Neural cell (in vitro differentiated cells): ENCODE results near the gene AFDN. TPM values are rescaled to one million over a fixed set of nuclear protein-coding genes. Genes with fewer than 3 reads are reported as not detected.

Experiments
- H2AFZ ChIP-seq: fragments of 200-600, 300-800 bp; sonication (generic), shearing (Covaris generic); 2 replicates; pipeline ENCODE4 v1.6.0; 2014; ENCODE audit warnings: low read depth, mild to moderate bottlenecking, antibody characterized with exemption, low read length, moderate library complexity
- H3F3A ChIP-seq: fragments of 200-600 bp; shearing (Covaris generic); 2 replicates; pipeline ENCODE4 v1.6.1; 2016; ENCODE audit warnings: mild to moderate bottlenecking, moderate library complexity, mixed read lengths, antibody characterized with exemption, low read length; ENCODE audit not compliant: insufficient read depth, poor library complexity, severe bottlenecking
- H3K27ac ChIP-seq: fragments of 200-600, 300-800 bp; sonication (generic), shearing (Covaris generic); 2 replicates; pipeline ENCODE4 v1.5.1; 2014; ENCODE audit warnings: mild to moderate bottlenecking, low read length, moderate library complexity
- H3K27me3 ChIP-seq: fragments of 300-800, 200-600 bp; sonication (generic), shearing (Covaris generic); 2 replicates; pipeline ENCODE4 v1.6.0; 2014; ENCODE audit warnings: mild to moderate bottlenecking, low read depth, low read length, moderate library complexity; ENCODE audit not compliant: insufficient read depth
- H3K36me3 ChIP-seq: fragments of 300-800, 200-600 bp; sonication (generic), shearing (Covaris generic); 2 replicates; pipeline ENCODE4 v1.5.1; 2014; ENCODE audit warnings: mild to moderate bottlenecking, antibody characterized with exemption, low read length, moderate library complexity; ENCODE audit not compliant: insufficient read depth
- H3K4me2 ChIP-seq: fragments of 300-800, 200-600 bp; sonication (generic), shearing (Covaris generic); 2 replicates; pipeline ENCODE4 v1.6.0; 2014; ENCODE audit warnings: mild to moderate bottlenecking, low read length
- H3K4me3 ChIP-seq: fragments of 300-800, 200-600 bp; sonication (generic), shearing (Covaris generic); 2 replicates; pipeline ENCODE4 v1.5.1; 2014; ENCODE audit warnings: mild to moderate bottlenecking, low read length, moderate library complexity
- H3K79me2 ChIP-seq: fragments of 200-600 bp; shearing (Covaris generic); replicated peaks from 2 replicates; pipeline ENCODE4 v1.6.0; 2014; ENCODE audit warnings: mild to moderate bottlenecking, low read length, moderate library complexity; ENCODE audit not compliant: insufficient read depth
- H3K9ac ChIP-seq: fragments of 300-800, 200-600 bp; sonication (generic), shearing (Covaris generic); 2 replicates; pipeline ENCODE4 v1.6.1; 2016; ENCODE audit warnings: mild to moderate bottlenecking, low read length, mixed read lengths
- H3K9me2 ChIP-seq: fragments of 200-600 bp; shearing (Covaris generic); 2 replicates; pipeline ENCODE4 v1.6.1; 2016; ENCODE audit warnings: mild to moderate bottlenecking, low read length, mixed read lengths; ENCODE audit not compliant: insufficient read depth
- H3K9me3 ChIP-seq: fragments of 200-600, 300-800 bp; sonication (generic), shearing (Covaris generic); 2 replicates; pipeline ENCODE4 v1.6.1; 2016; ENCODE audit warnings: mild to moderate bottlenecking, mixed run types, low read length, moderate library complexity, mixed read lengths
- H4K20me1 ChIP-seq: fragments of 200-600 bp; shearing (Covaris generic); 2 replicates; pipeline ENCODE4 v1.6.1; 2016; ENCODE audit warnings: mild to moderate bottlenecking, mixed run types; ENCODE audit not compliant: insufficient read depth
- CTCF ChIP-seq: fragments of 450-650 bp; IDR thresholded peaks from 2 replicates; pipeline ENCODE4 v1.5.1; 2014; ENCODE audit warnings: antibody characterized with exemption, mild to moderate bottlenecking, moderate library complexity; ENCODE audit not compliant: poor library complexity, severe bottlenecking
- EP300 ChIP-seq: fragments of 450-650 bp; conservative IDR thresholded peaks from 2 replicates; pipeline ENCODE4 v1.6.1; 2014; ENCODE audit warnings: antibody characterized with exemption, mild to moderate bottlenecking, moderate library complexity; ENCODE audit not compliant: poor library complexity, severe bottlenecking
- EZH2 ChIP-seq: fragments of 200-600, 300-800 bp; shearing (Covaris generic), sonication (generic); IDR thresholded peaks from 2 replicates; pipeline ENCODE4 v1.6.1; 2014; ENCODE audit warnings: antibody characterized with exemption, low read length, borderline replicate concordance, mild to moderate bottlenecking; ENCODE audit not compliant: insufficient read depth, poor library complexity, severe bottlenecking
- MXI1 ChIP-seq: fragments of 450-650 bp; conservative IDR thresholded peaks from 2 replicates; pipeline ENCODE4 v1.6.1; 2014; ENCODE audit warnings: antibody characterized with exemption, mild to moderate bottlenecking; ENCODE audit not compliant: poor library complexity, severe bottlenecking
- POLR2AphosphoS5 ChIP-seq: IDR thresholded peaks from 2 replicates; pipeline ENCODE4 v1.6.1; 2012
- RAD21 ChIP-seq: fragments of 450-650 bp; conservative IDR thresholded peaks from 2 replicates; pipeline ENCODE4 v1.6.1; 2014; ENCODE audit warnings: antibody characterized with exemption, mild to moderate bottlenecking, moderate library complexity
- REST ChIP-seq: IDR thresholded peaks from 2 replicates; pipeline ENCODE4 v1.6.1; 2012; ENCODE audit warnings: borderline replicate concordance
- SMC3 ChIP-seq: fragments of 450-650 bp; conservative IDR thresholded peaks from 2 replicates; pipeline ENCODE4 v1.6.1; 2014; ENCODE audit warnings: antibody characterized with exemption, mild to moderate bottlenecking, moderate library complexity; ENCODE audit not compliant: poor library complexity
- TAF1 ChIP-seq: IDR thresholded peaks from 2 replicates; pipeline ENCODE4 v1.6.1; 2012; ENCODE audit warnings: low read depth
- polyA plus RNA-seq: library from polyadenylated mRNA; depleted of rRNA; stranded (reverse); fragments of >200 nt; gene quantifications from 2 replicates; pipeline ENCODE4 v1.2.3, GENCODE V29; 2014

Gene AFDN
- polyA plus RNA-seq, 1 donor from 2014 or later, result 193 TPM

GRCh38 chr6:167920165-167920564, 93.5 kb downstream of the AFDN start:
- Histone ChIP-seq H2AFZ (no peak overlapping the region), H3K9me2 (no peaks in the 10 kb centered on the region), H3K27me3 (no peaks in the 10 kb centered on the region), H3K36me3 (peaks cover 12% of the 10 kb centered on the region), H3K9me3 (no peaks in the 10 kb centered on the region), H3F3A (no peaks in the 10 kb centered on the region), H4K20me1 (no peaks in the 10 kb centered on the region), H3K79me2 (no peaks in the 10 kb centered on the region), H3K4me2 (no peak overlapping the region), H3K4me3 (no peak overlapping the region), H3K9ac (no peak overlapping the region), H3K27ac (no peak overlapping the region)
- no peak for TF ChIP-seq EP300
- no peak for TF ChIP-seq REST
- no peak for TF ChIP-seq POLR2AphosphoS5
- TF ChIP-seq MXI1, result no peak
- TF ChIP-seq SMC3, result no peak
- TF ChIP-seq CTCF, result no peak
- no peak for TF ChIP-seq RAD21
- TF ChIP-seq EZH2, result no peak
- no peak for TF ChIP-seq TAF1

- Histone ChIP-seq H3F3A (no peaks in the 10 kb centered on the region), H3K4me3 (no peak overlapping the region), H2AFZ (no peak overlapping the region), H3K79me2 (no peaks in the 10 kb centered on the region), H4K20me1 (no peaks in the 10 kb centered on the region), H3K36me3 (peaks cover 13% of the 10 kb centered on the region), H3K9me3 (no peaks in the 10 kb centered on the region), H3K27me3 (no peaks in the 10 kb centered on the region), H3K9ac (no peak overlapping the region), H3K4me2 (no peak overlapping the region), H3K27ac (no peak overlapping the region), H3K9me2 (no peaks in the 10 kb centered on the region)
- TF ChIP-seq REST (no peak), CTCF (no peak), EZH2 (no peak), TAF1 (no peak), EP300 (no peak), RAD21 (no peak), POLR2AphosphoS5 (no peak), MXI1 (no peak), SMC3 (no peak)
These were observed 95.1 kb downstream of the AFDN start for GRCh38 chr6:167921831-167922230.
